Left colon (tissue), 2 donors: ENCODE results near the gene EYA3. TPM values are rescaled to one million over a fixed set of nuclear protein-coding genes. Genes with fewer than 3 reads are reported as not detected.

Source experiments
- ATAC-seq: fragments of 200-7000 bp; cut with Tn5 transposase; one replicate; pipeline ENCODE4 v1.9.1; 2020; ENCODE audit warnings: mild to moderate bottlenecking, moderate library complexity
- DNase-seq, 2 donors: peaks; one replicate each; pipeline ENCODE4 v3.0.0-alpha.2; 2020
- intact Hi-C, 2 donors: fragments of 100-400 bp; cut with DNase I in 1 of 2; cut with micrococcal nuclease in 1 of 2; formaldehyde crosslinking; loops; one replicate each; pipeline versions ENCODE4 v1.11.2 to v1.14.0; 2022; cut with DNase I, micrococcal nuclease
- total RNA-seq, 2 donors: library from RNA; stranded (reverse); fragmentation: NEBNext Ultra II Directional; extraction: Animal tissue kit (Norgen Biotek cat#: 25700); gene quantifications; one replicate each; pipeline ENCODE4 v1.2.1, GENCODE V29; 2021
- donor health status: DM: no; HTN: no; CAD: no.
- donor health status: DM: yes; HTN: yes; CAD: no.

The EYA3 gene
- total RNA-seq, 2 donors from 2014 or later, result 22.9 to 23.5 TPM

DNA sequence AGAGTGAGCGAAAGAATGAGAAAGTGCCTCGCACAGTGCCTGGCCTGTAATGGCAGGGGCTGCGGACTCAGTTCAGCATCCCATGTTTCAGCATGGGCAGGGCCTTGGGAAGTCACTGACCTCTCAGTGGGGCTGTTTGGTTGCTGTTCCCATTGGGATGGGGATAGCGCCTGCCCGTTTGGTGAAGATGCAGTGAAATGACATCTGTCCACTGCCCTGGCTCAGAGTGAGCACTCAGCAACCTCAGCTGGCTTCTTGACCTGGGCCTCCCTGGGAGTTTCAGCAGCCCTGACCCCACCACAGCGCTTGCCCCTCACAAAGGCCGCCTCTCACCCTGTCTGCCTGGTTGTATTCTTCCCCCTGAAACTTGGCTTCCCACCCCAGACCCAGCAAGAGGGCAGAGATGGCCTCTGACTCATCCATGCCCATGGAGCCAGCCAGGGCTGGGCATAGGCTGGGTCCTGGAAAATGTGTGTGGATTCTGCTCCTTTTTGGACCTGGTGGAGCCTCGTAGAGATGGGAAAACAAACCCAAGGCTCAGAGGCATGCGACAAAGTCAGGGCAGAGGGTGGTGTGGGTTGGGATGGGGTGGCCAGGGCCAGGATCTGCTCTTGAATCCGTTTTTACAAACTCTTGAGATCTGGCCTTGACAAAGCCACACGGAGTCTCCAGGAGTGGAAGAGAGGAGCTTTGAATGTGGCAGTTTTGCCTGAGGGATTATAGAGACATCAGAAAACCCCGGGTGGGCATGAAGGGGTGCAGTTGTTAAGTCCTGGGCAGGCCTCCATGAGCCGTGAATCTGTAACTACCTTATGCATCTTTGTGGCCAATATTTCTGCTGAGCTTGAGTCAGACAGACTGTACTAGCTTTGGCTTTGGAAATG, 127.4 kb downstream of the EYA3 start:
- ATAC-seq (no peak), DNase-seq (peak in 1 of 2 donors; percentile 24)
- intact Hi-C loops, result no loop called here

DNA sequence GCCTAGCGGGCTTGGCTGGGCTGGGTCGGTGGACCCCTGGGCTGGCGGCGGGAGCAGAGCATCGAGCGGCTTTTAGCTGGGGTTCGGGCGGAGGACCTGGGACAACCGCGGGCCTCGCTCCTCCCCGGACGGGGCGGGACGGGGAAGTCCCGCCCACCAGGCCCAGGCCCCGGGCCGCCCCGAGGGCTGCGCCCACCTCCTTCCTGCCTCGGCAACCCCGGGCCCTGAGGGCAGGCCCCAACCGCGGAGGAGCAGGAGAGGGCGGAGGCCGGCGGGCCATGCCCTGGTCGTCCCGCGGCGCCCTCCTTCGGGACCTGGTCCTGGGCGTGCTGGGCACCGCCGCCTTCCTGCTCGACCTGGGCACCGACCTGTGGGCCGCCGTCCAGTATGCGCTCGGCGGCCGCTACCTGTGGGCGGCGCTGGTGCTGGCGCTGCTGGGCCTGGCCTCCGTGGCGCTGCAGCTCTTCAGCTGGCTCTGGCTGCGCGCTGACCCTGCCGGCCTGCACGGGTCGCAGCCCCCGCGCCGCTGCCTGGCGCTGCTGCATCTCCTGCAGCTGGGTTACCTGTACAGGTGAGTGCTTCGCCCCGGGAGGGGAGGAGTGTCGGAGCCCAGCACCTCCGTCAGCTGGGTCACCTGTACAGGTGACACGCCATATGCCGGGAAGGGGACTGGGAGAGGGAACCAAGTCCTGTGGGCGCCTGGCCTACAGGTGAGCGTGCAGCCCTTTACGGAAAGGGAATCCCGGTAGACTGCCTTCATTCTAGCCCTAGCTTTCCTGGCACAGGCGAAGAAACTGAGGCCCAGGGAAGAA, 128.4 kb downstream of the EYA3 start, which contains the start of gene XKR8:
XKR8 (plus strand) TSS at position 182 of the 812 bp plus-strand sequence; CDS start at position 279, 97 bp downstream.
- intact Hi-C loops, result no loop called here
- DNase-seq (peak; percentile 80 to 87), ATAC-seq (peak; percentile 92)

DNA sequence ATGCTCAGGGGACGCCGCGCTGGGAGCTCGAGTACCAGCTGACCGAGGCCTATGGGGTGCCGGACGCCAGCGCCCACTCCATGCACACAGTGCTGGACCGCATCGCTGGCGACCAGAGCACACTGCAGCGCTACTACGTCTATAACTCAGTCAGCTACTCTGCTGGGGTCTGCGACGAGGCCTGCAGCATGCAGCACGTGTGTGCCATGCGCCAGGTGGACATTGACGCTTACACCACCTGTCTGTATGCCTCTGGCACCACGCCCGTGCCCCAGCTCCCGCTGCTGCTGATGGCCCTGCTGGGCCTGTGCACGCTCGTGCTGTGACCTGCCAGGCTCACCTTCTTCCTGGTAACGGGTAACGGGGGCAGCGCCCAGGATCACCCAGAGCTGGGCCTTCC, 129.9 kb downstream of the EYA3 start:
- peak; percentile 20 to 34 for DNase-seq
- intact Hi-C loops, result no loop called here
- ATAC-seq, result no peak

DNA sequence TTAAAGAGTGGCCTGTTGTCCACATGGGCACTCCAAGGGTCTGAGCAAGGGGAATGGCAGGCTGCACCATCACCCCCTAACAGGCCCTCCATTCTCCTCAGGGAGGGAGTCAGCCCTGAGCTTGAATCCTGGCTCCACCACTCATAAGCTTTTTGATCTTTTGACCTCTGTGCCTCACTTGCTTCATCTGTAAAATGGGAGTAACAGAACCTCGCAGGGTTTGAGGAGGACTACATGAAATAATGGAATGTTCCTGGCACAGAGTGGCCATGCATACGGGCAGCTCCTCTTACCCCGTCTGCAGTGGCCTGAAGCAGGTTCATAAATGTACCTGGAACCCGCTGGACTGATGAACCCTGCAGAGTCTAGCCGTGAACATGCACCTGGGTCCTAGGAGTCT, 130.8 kb downstream of the EYA3 start:
- intact Hi-C loops, result no loop called here
- DNase-seq, result no peak
- no peak for ATAC-seq

DNA sequence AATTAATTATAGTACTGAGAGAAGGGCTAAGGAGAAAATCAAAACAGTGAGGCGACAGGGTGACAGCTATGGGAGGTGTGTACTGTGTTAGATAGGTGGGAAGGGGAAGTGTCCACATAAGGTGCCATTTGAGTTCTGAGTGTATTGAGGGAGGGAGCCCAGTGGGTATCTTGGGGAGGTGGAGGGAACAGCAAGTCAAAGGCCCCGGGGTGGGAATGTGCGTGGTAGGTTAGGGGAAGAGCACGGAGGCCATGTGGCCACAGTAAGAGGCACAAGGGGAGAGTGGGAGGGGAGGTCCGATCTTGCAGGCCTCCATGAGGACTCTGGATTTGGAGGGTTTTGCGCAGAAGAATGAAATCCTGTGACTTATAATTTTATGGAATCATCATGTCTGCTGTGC, 131.6 kb downstream of the EYA3 start:
- ATAC-seq (no peak), DNase-seq (no peak)
- intact Hi-C loops, result no loop called here

DNA sequence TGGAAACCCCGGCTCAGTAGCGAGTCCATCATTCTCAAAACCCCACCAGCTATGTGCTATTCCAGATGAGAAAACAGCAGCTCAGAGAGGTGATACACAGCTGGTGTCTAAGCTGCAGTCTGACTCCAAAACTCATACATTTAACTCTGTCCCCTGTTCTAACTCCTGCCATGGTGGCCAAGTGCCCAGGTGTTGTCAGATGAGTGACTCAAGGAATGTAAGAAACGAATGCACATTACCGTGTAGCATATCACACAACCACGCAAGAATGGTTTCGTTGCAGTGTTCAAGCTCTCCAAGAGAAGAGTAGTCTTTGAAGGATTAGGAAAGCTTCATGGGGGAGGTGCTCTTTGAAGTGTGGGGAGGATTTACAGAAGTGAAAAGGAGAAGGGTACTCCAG, 133.3 kb downstream of the EYA3 start:
- no peak for DNase-seq
- no peak for ATAC-seq
- intact Hi-C loops, result no loop called here

DNA sequence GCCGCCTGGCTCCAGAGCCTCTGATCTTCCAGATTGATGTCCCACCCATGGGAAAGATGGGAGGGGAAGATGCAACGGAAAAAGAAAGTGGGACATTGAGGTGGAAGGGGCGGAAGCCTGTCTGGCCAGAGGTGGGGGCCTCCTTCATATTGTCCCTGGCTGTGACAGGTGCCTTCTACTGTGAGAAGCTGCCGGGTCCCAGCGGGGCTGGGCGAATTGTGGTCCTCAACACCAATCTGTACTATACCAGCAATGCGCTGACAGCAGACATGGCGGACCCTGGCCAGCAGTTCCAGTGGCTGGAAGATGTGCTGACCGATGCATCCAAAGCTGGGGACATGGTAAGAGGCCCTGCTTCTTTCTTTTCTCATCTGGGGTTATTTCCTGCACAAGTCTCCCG, 134.2 kb downstream of the EYA3 start:
- no peak for ATAC-seq
- no peak for DNase-seq
- intact Hi-C loops, result no loop called here

DNA sequence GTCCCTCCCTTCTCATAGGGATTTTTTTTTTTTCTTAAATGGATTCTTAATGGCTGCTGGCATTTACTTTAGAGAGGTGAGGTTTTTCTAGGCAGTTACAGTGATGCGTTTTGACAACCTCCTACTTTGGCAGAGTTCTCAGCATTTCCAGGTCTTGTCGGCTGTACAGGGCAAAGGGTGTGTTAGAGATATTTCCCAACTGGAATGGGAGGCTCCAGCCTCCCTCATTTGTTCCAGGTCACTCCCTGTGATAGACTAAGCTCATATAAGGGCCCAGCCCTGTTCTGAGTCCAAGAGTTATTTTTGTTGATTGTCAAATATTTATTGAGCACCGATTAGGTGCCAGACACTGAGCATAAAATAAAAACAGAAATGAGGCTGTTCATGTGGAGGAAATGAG, 136.3 kb downstream of the EYA3 start:
- ATAC-seq, result peak; percentile 97
- peak; percentile 24 to 59 for DNase-seq
- intact Hi-C loops, result no loop called here

DNA sequence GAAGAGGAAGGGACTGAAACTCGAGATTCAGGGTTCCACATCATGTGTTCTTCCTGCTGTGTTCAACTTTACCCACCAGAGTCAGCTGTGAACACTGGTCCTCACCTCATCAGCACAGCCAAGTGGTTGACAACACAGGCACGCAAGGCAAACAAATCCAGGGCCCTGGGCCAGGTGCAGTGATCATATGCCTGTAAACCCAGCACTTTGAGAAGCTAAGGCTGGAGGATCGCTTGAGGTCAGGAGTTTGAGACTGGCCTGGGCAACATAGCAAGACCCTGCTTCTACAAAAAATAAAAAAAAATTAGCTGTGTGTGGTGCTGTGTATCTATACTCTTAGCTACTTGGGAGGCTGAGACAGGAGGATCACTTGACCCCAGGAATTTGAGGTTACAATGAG, 137.0 kb downstream of the EYA3 start:
- intact Hi-C loops, result no loop called here
- ATAC-seq, result no peak

DNA sequence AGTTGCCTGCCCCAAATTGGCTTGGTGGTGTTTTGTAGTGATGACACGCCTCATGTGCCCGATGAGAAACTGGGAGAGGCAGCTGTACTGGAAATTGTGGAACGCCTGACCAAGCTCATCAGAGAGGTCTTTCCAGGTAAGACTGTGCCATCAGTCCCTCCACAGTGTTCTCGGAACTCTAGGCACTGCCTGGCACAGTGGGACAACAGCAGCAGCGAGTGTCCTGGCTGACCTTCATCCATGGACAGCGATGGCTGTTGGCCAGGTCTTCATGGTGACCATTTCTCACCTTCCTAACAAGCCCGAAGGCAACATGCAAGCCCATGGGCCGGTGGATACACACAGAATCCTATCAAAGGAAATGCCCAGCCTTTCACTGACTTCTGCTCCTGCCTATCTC, 139.4 kb downstream of the EYA3 start:
- ATAC-seq, result no peak
- intact Hi-C loops, result no loop called here
- no peak for DNase-seq

More for the DNA sequence above, 137.0 kb downstream of the EYA3 start:
- DNase-seq, result no peak

DNA sequence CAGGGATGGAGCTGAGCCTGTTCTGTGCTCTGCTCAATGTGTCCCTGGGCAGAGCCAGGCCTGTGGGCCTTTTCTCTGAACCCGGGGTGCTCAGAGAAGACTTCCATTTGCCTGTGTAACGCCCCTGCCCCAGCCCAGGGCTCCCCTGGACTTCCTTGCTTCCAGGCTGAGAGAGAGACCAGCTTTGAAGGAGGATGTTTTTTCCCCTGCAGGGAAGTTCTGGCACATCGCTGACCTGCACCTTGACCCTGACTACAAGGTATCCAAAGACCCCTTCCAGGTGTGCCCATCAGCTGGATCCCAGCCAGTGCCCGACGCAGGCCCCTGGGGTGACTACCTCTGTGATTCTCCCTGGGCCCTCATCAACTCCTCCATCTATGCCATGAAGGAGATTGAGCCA, 143.4 kb downstream of the EYA3 start:
- no peak for ATAC-seq
- DNase-seq, result no peak
- intact Hi-C loops, result no loop called here

DNA sequence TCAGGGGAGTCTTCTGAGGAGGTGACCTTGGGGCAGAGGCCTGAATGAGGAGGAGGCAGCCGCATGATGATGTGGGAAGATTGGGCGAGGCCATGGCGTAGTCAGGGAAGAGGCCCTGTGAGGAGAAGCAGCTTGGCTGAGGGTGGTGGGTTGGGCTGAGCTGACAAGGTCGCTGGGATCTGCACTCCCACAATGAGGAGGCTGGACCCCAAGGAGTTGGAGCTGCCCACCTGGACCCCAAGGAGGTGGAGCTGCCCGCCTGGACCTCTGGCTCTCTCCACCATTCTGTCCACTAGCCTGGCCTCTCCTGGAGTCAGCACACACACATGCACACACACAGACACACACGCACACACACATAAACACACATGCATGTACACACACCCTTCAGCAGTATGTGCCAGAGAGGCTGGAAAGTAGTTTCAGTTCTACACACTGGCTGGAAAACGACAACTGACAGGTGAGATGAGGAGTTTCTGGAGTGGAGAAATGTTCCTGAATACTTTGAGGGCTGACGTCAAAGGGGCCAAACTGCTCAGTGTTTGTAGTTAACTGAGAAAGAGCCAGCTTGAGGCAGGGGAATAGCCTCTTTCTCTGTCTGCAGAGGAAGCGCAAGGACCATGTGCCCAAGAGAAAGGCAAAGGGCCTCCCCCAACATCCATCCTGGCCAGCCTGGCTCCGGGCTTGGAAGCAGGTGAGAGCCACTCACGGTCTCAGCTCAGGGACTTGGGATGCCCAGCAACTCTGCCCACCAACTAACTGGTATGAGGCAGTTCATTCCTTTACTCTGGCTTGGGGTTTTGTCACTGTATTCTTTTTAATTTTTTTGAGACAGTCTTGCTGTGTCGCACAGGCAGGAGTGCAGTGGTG, 146.5 kb downstream of the EYA3 start:
- DNase-seq, result no peak
- intact Hi-C loops, result no loop called here
- ATAC-seq, result no peak

DNA sequence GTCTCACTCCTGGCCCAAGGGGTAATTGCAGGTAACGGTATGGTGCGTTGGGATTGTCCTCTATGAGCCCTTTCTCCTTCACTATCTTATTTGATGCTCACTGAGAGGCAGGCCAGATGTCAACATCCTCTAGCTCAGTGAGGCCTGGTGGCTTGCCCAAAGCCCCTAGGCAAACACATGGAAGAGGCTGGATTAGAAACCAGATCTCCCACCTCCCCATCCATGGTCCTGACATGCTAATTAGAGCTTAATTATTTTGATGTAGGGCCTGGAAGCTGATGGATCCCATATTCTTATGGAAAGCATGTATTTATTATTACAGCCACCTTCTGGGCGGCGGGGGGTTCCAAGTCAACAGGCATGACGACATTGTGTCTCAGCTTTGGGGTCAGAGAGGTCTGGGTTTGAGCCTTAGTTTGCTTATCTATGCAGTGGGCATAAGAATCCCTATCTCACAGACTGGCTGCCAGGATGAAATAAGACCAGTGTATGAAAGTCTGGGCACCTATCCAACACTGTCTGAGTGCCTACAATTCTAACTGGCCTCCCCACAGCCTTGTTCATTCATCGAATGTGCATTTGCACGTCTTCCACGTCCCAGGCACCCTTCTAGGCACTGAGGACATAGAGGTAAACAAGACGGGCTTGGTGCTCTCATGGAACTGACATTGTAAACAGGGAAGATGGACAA, 147.4 kb downstream of the EYA3 start:
- intact Hi-C loops, result no loop called here
- DNase-seq (no peak), ATAC-seq (no peak)

DNA sequence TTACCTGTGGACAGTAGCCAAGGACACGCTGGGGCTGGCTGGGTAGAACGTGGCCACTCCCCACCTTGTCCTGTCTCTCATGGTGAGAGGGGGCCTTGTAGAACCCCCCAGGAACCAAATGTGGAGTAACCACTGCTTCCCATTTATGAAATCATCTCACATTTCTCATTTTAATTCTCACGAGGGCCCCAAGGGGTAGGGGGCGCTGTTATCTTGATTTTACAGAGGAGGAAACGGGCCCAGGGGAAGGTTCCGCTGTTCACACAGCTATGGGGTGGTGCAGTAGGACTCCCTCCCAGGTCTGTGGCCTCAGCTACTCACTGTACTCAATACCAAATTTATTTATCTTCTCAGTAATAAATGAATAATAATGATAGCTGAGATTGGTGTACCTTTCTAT, 148.1 kb downstream of the EYA3 start:
- peak; percentile 39 to 66 for DNase-seq
- intact Hi-C loops, result no loop called here
- ATAC-seq, result peak; percentile 41

DNA sequence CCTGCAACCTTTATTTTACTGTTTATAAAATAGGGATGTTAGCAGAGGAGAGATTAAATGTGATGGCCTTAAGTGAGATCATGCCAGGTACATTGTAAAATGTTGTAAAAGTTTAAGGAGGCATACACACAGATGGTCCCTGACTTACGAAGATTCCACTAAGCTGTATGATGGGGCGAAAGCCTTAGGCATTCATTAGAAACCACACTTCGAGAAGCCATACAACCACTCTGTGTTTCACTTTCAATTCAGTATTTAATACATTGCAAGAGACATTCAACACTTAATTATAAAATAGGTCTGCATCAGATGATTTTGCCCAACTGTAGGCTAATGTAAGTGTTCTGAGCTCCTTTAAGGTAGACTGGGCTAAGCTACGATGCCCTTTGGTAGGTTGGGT, 149.9 kb downstream of the EYA3 start:
- intact Hi-C loops, result no loop called here
- ATAC-seq (no peak), DNase-seq (no peak)

DNA sequence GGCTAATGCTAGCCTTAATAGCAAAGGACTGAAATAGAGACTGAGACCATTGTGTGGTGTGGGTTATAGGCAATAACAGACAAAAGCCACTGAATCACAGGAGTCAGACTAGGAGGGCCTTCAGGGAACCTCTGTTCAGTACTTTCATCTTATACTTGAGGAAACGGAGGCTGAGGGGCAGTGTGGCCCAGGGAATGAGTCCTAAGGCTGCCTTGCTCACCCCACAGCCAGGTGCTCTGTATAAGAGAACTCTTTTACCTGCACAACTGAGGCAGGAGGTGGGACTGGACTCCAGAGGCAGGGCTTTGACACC, 150.9 kb downstream of the EYA3 start:
- DNase-seq, result no peak
- ATAC-seq, result no peak
- intact Hi-C loops, result no loop called here

DNA sequence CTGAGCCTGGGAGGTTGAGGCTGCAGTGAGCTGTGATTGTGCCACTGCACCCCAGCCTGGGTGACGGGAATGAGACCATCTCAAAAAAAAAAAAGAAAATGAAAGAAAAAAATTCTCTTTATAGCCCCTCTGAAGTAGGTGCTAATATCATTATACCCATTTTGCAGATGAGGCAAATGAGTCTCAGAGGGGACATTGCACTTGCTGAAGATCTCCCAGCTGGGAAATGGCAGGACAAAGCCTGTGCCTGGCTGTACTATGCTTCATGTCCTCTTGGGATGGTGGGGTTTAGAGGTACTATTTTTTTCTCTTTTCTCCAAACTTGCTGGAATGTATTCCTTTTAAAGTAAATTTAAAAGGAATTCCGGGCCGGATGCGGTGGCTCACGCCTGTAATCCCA, 152.0 kb downstream of the EYA3 start:
- DNase-seq (no peak), ATAC-seq (no peak)
- intact Hi-C loops, result no loop called here

DNA sequence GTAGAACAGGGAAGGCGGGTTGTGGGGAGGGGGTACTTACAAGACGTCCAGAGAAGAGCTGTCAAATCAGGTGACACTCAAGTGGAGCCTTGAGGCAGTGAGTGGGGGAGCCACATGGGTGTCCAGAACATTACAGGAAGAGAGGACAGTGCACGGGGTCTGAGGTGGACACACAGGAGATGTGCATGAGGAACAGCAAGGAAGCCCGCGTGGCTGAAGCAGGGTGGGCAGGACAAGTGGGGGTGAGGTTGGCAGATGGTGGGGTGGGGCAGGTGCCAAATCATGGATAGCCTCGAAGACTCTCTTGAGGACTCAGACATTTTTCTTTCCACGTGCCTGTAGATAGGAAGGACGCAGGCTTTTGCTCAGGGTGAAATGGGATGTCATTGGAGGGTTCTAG, 152.7 kb downstream of the EYA3 start:
- intact Hi-C loops, result no loop called here
- DNase-seq, result peak in 1 of 2 donors; percentile 21
- ATAC-seq, result peak; percentile 30
